HCT116 (cell line): ENCODE measurements around the gene IL1RAPL2. TPM values are rescaled to one million over a fixed set of nuclear protein-coding genes. Genes with fewer than 3 reads are reported as not detected.
"Not testable (repeated sequence)": the region's sequence is repeated elsewhere in the genome, so short reads cannot be mapped to it uniquely, and the experiment has no call there.

Experiments
- ATAC-seq: fragments of 200-7000 bp; cut with Tn5 transposase; 2 replicates; pipeline ENCODE4 v1.9.1; 2020; ENCODE audit warnings: mild to moderate bottlenecking, moderate library complexity
- BruUV-seq: library from RNA; stranded (reverse); fragments of 400-500 nt; replicated peaks from 2 replicates; lab custom pipeline; 2021; lab: Mats Ljungman, UMichigan
- CTCF ChIA-PET: fragments of 300-600 bp; sonication (Branson Sonifier 250); formaldehyde crosslinking; loops from one replicate; lab custom pipeline; 2021; ENCODE audit warnings: antibody characterized with exemption; lab: Charles Lee
- POLR2A ChIA-PET: fragments of 300-600, 350-600 bp; sonication (Branson Sonifier 250); formaldehyde crosslinking; loops from one replicate; lab custom pipeline; 2021; ENCODE audit warnings: antibody characterized with exemption; lab: Charles Lee
- RAD21 ChIA-PET, 2 experiments: fragments of 300-600 bp; sonication (Branson Sonifier 250); formaldehyde crosslinking; loops; one replicate each; lab custom pipeline; 2023; ENCODE audit warnings: low total read pairs in 2 of 2; ENCODE audit not compliant: uncharacterized antibody in 2 of 2, unreplicated experiment in 2 of 2, low non-redundant PET in 1 of 2; lab: Charles Lee
- DNase-seq: peaks from one replicate; pipeline ENCODE4 v3.0.0-alpha.2; 2010; ENCODE audit warnings: low read depth, low spot score
- H2AFZ ChIP-seq: fragments of 200-600 bp; shearing (Covaris generic), sonication (generic); 2 replicates; pipeline ENCODE4 v1.6.1; 2017; ENCODE audit warnings: low read depth, mixed run types, mixed read lengths, antibody characterized with exemption, low read length; ENCODE audit not compliant: poor library complexity, severe bottlenecking
- H3K27ac ChIP-seq: 2 replicates; pipeline ENCODE4 v1.5.1; 2012; ENCODE audit warnings: low read depth, low read length
- H3K27me3 ChIP-seq: fragments of 200-600 bp; sonication (generic); 2 replicates; pipeline ENCODE4 v1.6.1; 2016; ENCODE audit warnings: mixed run types, low read length, mixed read lengths; ENCODE audit not compliant: insufficient read depth
- H3K36me3 ChIP-seq, 2 experiments: fragments of 200-500 bp in 1 of 2; fragments of 200-600 bp in 1 of 2; sonication (Bioruptor generic) in 1 of 2; sonication (generic) in 1 of 2; 2 replicates each; pipeline versions ENCODE4 v1.5.1 to v1.6.1; 2014 to 2016; ENCODE audit warnings: low read length in 2 of 2, inconsistent platforms in 1 of 2, mixed read lengths in 1 of 2, mixed run types in 1 of 2; ENCODE audit not compliant: insufficient read depth in 2 of 2, control insufficient read depth in 1 of 2
- H3K4me1 ChIP-seq, 2 experiments: fragments of 200-600 bp in 1 of 2; sonication (generic) in 1 of 2; 2 replicates each; pipeline versions ENCODE4 v1.5.1 to v1.6.1; 2012 to 2017; ENCODE audit warnings: low read length in 2 of 2, inconsistent platforms in 1 of 2, mild to moderate bottlenecking in 1 of 2, mixed read lengths in 1 of 2, mixed run types in 1 of 2, moderate library complexity in 1 of 2; ENCODE audit not compliant: insufficient read depth in 2 of 2, control insufficient read depth in 1 of 2
- H3K4me2 ChIP-seq: fragments of 200-600 bp; sonication (generic); 2 replicates; pipeline ENCODE4 v1.6.1; 2017; ENCODE audit warnings: mixed run types, low read length, mixed read lengths
- H3K4me3 ChIP-seq, 2 experiments: fragments of 200-600 bp in 1 of 2; sonication (generic) in 1 of 2; replicated peaks in 1 of 2; 2 replicates each; pipeline ENCODE4 v1.5.1; 2011 to 2016; ENCODE audit warnings: low read length in 2 of 2, control low read depth in 1 of 2, low read depth in 1 of 2, mild to moderate bottlenecking in 1 of 2, mixed read lengths in 1 of 2, mixed run types in 1 of 2
- H3K79me2 ChIP-seq: fragments of 200-600 bp; sonication (generic); 2 replicates; pipeline ENCODE4 v1.6.1; 2017; ENCODE audit warnings: mild to moderate bottlenecking, mixed run types, low read length, moderate library complexity, mixed read lengths; ENCODE audit not compliant: insufficient read depth
- H3K9ac ChIP-seq: fragments of 200-600 bp; sonication (generic); 2 replicates; pipeline ENCODE4 v1.6.1; 2016; ENCODE audit warnings: low read length, mixed read lengths
- H3K9me2 ChIP-seq: fragments of 200-600 bp; sonication (generic), shearing (Covaris generic); 2 replicates; pipeline ENCODE4 v1.6.1; 2017; ENCODE audit warnings: mixed run types, mild to moderate bottlenecking, moderate library complexity; ENCODE audit not compliant: insufficient read depth
- H3K9me3 ChIP-seq, 2 experiments: fragments of 200-500 bp in 1 of 2; fragments of 200-600 bp in 1 of 2; sonication (Bioruptor generic) in 1 of 2; sonication (generic) in 1 of 2; 2 replicates each; pipeline ENCODE4 v1.6.1; 2014 to 2017; ENCODE audit warnings: low read length in 2 of 2, mixed read lengths in 2 of 2, inconsistent platforms in 1 of 2, low read depth in 1 of 2, mild to moderate bottlenecking in 1 of 2, mixed run types in 1 of 2, moderate library complexity in 1 of 2; ENCODE audit not compliant: control insufficient read depth in 1 of 2, insufficient read depth in 1 of 2
- H4K20me1 ChIP-seq: fragments of 200-600 bp; sonication (generic), shearing (Covaris generic); 2 replicates; pipeline ENCODE4 v1.6.1; 2017; ENCODE audit warnings: mixed run types, mild to moderate bottlenecking, moderate library complexity; ENCODE audit not compliant: insufficient read depth
- CTCF ChIP-seq, 3 experiments: fragments of 200-600 bp in 1 of 3; sonication (generic) in 1 of 3; IDR thresholded peaks in 2 of 3; conservative IDR thresholded peaks in 1 of 3; 2 replicates each; pipeline ENCODE4 v1.5.1; 2012 to 2017; ENCODE audit warnings: low read depth in 2 of 3, low read length in 2 of 3, antibody characterized with exemption in 1 of 3, borderline replicate concordance in 1 of 3, control low read depth in 1 of 3, mild to moderate bottlenecking in 1 of 3, mixed read lengths in 1 of 3, mixed run types in 1 of 3, moderate library complexity in 1 of 3; ENCODE audit not compliant: insufficient read depth in 1 of 3
- YY1 ChIP-seq: IDR thresholded peaks from 2 replicates; pipeline ENCODE4 v1.6.1; 2011; ENCODE audit warnings: low read length, low read depth, moderate library complexity, mild to moderate bottlenecking; ENCODE audit not compliant: insufficient replicate concordance; ENCODE audit errors: extremely low read depth
- intact Hi-C: fragments of 100-400 bp; cut with micrococcal nuclease; formaldehyde crosslinking; loops from 2 replicates; pipeline ENCODE4 v1.10.0; 2022
- total RNA-seq: library from RNA; stranded (reverse); gene quantifications from one replicate; pipeline ENCODE4 v1.2.1, GENCODE V29; 2021; ENCODE audit not compliant: unreplicated experiment

The IL1RAPL2 gene
- total RNA-seq, 1 experiment from 2014 or later, result not detected

DNA sequence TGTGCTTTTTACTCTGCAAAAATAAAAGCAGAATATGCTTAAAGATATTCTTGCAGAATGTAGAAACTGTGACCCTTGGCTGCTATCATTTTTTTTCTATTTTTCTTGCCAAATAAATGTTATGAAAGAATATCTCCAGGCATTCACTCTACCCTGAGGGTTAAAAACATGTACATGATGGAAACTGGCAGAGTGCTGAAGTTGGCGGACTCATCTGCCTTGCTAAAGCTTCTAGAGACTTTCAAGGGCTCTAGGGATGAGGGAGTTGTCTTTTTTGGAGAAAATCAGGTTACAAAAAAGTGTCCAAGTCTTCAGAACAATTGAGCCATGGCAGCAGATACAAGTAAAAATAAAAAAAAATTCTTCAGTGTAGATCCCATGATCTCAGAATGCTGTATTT lies 1215.8 kb downstream of the IL1RAPL2 start:
- TF ChIP-seq CTCF (IDR thresholded peaks at IDR 0.05 in 2 of 3, conservative IDR thresholded peaks at IDR 0.05 in 1 of 3; ENCODE audit: borderline replicate concordance in 1 of 3, insufficient read depth in 1 of 3, low read depth in 2 of 3, low read length in 2 of 3) (no peak), YY1 (no peak)
- Histone ChIP-seq H3K36me3 (no peaks in the 10 kb centered on the region), H3K27me3 (no peaks in the 10 kb centered on the region), H3K9ac (no peak overlapping the region), H4K20me1 (no peaks in the 10 kb centered on the region), H3K27ac (no peak overlapping the region), H2AFZ (no peak overlapping the region), H3K79me2 (no peaks in the 10 kb centered on the region), H3K9me2 (no peaks in the 10 kb centered on the region), H3K4me1 (no peaks in the 10 kb centered on the region), H3K4me3 (no peak overlapping the region), H3K4me2 (no peak overlapping the region), H3K9me3 (no peaks in the 10 kb centered on the region)
- DNase-seq (no peak), ATAC-seq (no peak)
- ChIA-PET CTCF (no interaction called here), POLR2A (no interaction called here), RAD21 (no interaction called here)
- intact Hi-C loops, result no loop called here
- BruUV-seq, result no TSS peak

DNA sequence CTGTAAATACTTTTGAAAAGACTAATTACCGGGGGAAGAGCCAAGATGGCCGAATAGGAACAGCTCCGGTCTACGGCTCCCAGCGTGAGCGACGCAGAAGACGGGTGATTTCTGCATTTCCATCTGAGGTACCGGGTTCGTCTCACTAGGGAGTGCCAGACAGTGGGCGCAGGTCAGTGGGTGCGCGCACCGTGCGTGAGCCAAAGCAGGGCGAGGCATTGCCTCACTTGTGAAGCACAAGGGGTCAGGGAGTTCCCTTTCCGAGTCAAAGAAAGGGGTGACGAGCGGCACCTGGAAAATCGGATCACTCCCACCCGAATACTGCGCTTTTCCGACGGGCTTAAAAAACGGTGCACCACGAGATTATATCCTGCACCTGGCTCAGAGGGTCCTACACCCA lies 1230.9 kb downstream of the IL1RAPL2 start:
- RAD21 ChIA-PET, H3K4me1 ChIP-seq, intact Hi-C loops, H4K20me1 ChIP-seq, DNase-seq, CTCF ChIA-PET, H3K9ac ChIP-seq, H3K9me3 ChIP-seq, H3K36me3 ChIP-seq, H2AFZ ChIP-seq, H3K4me3 ChIP-seq, H3K79me2 ChIP-seq, POLR2A ChIA-PET, BruUV-seq, H3K27ac ChIP-seq, H3K4me2 ChIP-seq, H3K9me2 ChIP-seq, ATAC-seq, H3K27me3 ChIP-seq: not testable (repeated sequence)
